ENCODE measurements around the gene SDR42E2. TPM values are rescaled to one million over a fixed set of nuclear protein-coding genes. Genes with fewer than 3 reads are reported as not detected.
A peak's percentile ranks its signal among the peaks of the same experiment; 100 is the strongest.
"Not testable (repeated sequence)": the region's sequence is repeated elsewhere in the genome, so short reads cannot be mapped to it uniquely, and the experiment has no call there.

The SDR42E2 gene
- total RNA-seq, 6 experiments from 2014 or later = not detected

DNA sequence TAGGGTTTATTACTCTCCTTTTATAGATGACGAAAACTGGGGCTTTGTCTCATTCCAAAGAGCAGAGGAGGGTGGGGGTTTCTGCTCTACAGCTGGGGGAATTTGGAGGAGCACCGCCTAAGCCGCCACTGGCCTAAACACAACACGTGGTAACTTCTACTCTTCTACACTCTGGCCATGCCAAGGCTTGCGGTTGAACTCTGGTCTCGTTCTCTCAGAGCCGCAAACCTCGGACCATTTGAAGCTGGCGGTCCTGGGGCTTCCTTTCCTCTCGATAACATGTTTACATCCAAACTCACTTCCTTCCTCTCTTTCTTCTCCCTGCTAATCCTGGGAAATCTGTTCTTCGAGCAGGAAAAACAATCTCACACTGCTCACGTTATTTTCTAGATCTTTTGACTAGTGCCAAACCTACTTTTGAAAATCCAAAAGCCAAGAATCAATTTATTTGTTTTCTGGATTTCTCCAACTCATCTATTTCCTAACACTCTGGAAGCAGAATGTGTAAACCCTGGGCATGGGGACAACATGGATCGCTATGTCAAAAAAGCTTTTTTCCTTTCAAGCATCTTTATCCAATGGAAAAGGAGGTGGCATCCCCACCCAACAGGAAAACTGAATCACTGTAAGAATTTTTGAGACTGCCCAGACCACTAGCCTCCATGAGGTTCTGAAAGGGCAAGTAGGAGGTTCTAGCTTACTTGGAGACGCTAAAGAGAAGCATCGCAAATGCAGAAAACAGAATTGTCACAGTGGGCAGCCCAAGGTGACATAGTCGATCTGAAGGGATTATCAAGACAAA is 30.2 kb downstream of the SDR42E2 start:
- Mint-ChIP-seq H3K4me3 (peak overlapping the region; percentile 96), H3K9me3 (no peaks in the 10 kb centered on the region; the same call in 1 of the 2 replicates), H3K36me3 (ENCODE audit: low read depth) (no peaks in the 10 kb centered on the region), H3K27ac (peak overlapping the region; percentile 100), H3K27me3 (ENCODE audit: insufficient read depth) (peaks cover 4% of the 10 kb centered on the region), H3K4me1 (ENCODE audit: low read depth) (peaks cover 53% of the 10 kb centered on the region)
- no peak for TF ChIP-seq CTCF (IDR thresholded peaks at IDR 0.05)
- peak; percentile 68 for DNase-seq

GRCh38 chr16:22193063-22193411 is 30.7 kb downstream of the SDR42E2 start:
- H3K4me1 Mint-ChIP-seq (ENCODE audit: low read depth) = peaks cover 52% of the 10 kb centered on the region
- no peak overlapping the region for H3K4me3 Mint-ChIP-seq
- H3K9me3 Mint-ChIP-seq = no peaks in the 10 kb centered on the region; the same call in 1 of the 2 replicates
- no peak for TF ChIP-seq CTCF (IDR thresholded peaks at IDR 0.05)
- H3K36me3 Mint-ChIP-seq (ENCODE audit: low read depth) = no peaks in the 10 kb centered on the region
- H3K27ac Mint-ChIP-seq = no peak overlapping the region; the same call in 1 of the 2 replicates
- peaks cover 3% of the 10 kb centered on the region for H3K27me3 Mint-ChIP-seq (ENCODE audit: insufficient read depth)
- no peak for DNase-seq

DNA sequence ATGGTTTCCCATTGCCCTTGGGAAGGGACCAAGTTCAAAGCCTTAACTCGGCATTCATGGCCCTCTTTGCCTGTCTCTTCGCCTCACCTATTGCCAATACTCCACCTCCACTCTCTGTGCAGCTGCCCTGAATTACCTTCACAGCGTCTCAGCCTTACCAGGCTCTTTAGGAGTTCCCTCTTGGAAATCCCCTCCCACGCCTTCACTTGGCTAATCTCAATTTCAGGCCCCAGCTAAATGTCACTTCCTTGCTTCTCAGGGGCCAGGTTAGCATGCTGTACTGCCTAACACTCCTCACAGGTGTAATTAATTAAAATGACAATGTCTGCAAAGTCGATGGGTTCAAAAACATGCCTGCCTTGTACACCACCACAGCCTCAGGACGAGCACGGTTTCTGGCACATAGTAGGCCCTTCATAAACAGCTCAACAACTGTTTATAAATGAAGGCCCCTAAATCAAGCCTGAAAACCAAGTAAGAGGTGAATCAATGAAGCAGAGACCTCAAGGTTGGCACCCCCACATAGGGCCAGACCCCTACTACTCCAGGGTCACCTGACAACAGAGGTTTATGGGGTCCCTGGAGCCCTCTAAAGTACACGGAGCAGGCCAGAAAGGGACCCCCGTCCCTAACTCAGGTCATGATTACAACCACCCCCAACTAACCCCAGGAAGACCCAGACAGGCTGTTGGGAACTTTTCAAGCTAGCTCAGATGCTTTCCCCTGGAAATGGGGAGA is 32.6 kb downstream of the SDR42E2 start:
- Mint-ChIP-seq H3K27ac (no peak overlapping the region; the same call in 1 of the 2 replicates), H3K4me3 (peak overlapping the region; percentile 89; the same call in 1 of the 2 replicates), H3K36me3 (ENCODE audit: low read depth) (no peaks in the 10 kb centered on the region), H3K9me3 (no peaks in the 10 kb centered on the region; the same call in 1 of the 2 replicates), H3K27me3 (ENCODE audit: insufficient read depth) (peaks cover 2% of the 10 kb centered on the region), H3K4me1 (ENCODE audit: low read depth) (peaks cover 52% of the 10 kb centered on the region)
- DNase-seq = no peak
- no peak for TF ChIP-seq CTCF (IDR thresholded peaks at IDR 0.05)

DNA sequence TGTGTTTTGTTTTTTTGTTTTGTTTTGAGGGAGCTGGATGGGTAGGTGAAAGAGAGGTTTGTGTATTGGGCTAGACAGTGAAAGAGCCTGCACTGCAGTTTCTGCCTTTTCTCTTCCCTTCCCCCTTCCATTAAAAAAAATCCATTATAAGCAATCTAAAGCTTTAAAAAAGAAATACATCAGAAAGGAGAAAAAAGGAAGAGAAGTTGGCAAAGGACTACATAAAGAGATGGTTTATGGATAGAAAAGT is 33.1 kb downstream of the SDR42E2 start:
- no peaks in the 10 kb centered on the region; the same call in 1 of the 2 replicates for H3K9me3 Mint-ChIP-seq
- no peak for TF ChIP-seq CTCF (IDR thresholded peaks at IDR 0.05)
- peak overlapping the region; percentile 80 for H3K27ac Mint-ChIP-seq
- H3K36me3 Mint-ChIP-seq (ENCODE audit: low read depth) = no peaks in the 10 kb centered on the region
- H3K4me1 Mint-ChIP-seq (ENCODE audit: low read depth) = peaks cover 53% of the 10 kb centered on the region
- no peak for DNase-seq
- H3K27me3 Mint-ChIP-seq (ENCODE audit: insufficient read depth) = peaks cover 2% of the 10 kb centered on the region
- peak overlapping the region; percentile 89 for H3K4me3 Mint-ChIP-seq

- peak overlapping the region; percentile 80 for H3K27ac Mint-ChIP-seq
- no peaks in the 10 kb centered on the region for H3K36me3 Mint-ChIP-seq (ENCODE audit: low read depth)
- peaks cover 53% of the 10 kb centered on the region for H3K4me1 Mint-ChIP-seq (ENCODE audit: low read depth)
- H3K9me3 Mint-ChIP-seq = no peaks in the 10 kb centered on the region; the same call in 1 of the 2 replicates
- DNase-seq = peak; percentile 76
- peak; percentile 89 for TF ChIP-seq CTCF (IDR thresholded peaks at IDR 0.05)
- H3K4me3 Mint-ChIP-seq = peak overlapping the region; percentile 89
- H3K27me3 Mint-ChIP-seq (ENCODE audit: insufficient read depth) = peaks cover 2% of the 10 kb centered on the region
Observed at GRCh38 chr16:22195695-22196558, 33.6 kb downstream of the SDR42E2 start.

DNA sequence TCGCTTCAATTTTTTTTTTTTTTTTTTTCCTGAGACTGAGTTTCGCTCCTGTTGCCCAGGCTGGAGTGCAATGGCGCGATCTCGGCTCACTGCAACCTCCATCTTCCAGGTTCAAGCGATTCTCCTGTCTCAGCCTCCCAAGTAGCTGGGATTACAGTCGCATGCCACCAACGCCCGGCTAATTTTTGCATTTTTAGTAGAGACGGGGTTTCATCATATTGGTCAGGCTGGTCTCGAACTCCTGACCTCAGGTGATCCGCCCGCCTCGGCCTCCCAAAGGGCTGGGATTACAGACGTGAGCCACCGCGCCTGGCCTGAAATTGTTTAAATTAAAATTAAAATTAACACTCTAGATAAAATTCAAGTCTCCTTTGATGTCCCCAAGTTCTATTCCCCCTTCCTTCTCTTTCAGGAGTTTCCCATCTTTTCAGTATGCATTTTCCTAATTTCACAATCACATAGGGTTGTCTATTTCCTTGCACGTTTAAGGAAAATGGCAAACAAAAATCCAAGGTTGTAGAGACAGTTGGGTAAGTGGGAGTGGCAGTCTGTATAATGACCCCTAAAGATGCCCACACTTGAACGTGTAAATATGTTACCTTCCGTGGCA is 34.4 kb downstream of the SDR42E2 start:
- H3K27me3 Mint-ChIP-seq (ENCODE audit: insufficient read depth); H3K9me3 Mint-ChIP-seq; H3K27ac Mint-ChIP-seq; H3K36me3 Mint-ChIP-seq (ENCODE audit: low read depth); DNase-seq: not testable (repeated sequence)
- Mint-ChIP-seq H3K4me1 (ENCODE audit: low read depth) (peaks cover 49% of the 10 kb centered on the region), H3K4me3 (peak overlapping the region; percentile 89)

Data from HFFc6 (cell line).